T-helper 2 cell (primary cell): ENCODE data around the gene EHF.
A peak's percentile ranks its signal among the peaks of the same experiment; 100 is the strongest.
"Not testable (repeated sequence)": the region's sequence is repeated elsewhere in the genome, so short reads cannot be mapped to it uniquely, and the experiment has no call there.

Experiments used
- DNase-seq, 5 experiments: peaks; one replicate each; pipeline versions ENCODE4 v3.0.0 to v3.0.0-alpha.2; 2012 to 2022
- total RNA-seq, 2 donors: gene quantifications; one replicate each; lab custom pipeline; 2026; lab: John Stamatoyannopoulos, UW

EHF gene
- 0.20 to 0.31 reads per million in 2 donors for total RNA-seq

GRCh38 chr11:34620820-34621792, at the start of gene EHF:
Gene EHF (plus strand): TSS chr11:34621093. CDS start chr11:34642631, 21,538 bp downstream.
- DNase-seq, result no peak

DNA sequence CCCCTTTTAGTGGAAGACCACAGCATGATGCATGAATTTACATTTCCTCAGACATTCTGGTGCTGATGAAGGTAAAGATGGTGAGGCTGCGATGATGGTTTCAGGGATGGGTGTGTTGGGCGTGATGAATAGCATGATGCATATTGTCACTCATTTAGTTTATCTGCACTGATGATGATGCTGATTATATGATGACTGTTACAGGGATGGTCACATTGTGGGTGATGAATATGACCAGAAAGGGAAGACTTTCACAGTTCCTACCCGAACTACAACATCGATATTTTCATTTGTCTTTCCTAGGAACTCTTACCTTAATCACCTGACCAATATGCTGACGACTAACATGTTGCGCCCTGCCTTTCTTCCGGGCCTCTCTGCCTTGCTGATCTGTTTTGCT, 47.4 kb upstream of the EHF start:
- peak in 1 of 5 experiments; percentile 54 for DNase-seq

- no peak for DNase-seq
Observed at GRCh38 chr11:34575261-34575660, 45.6 kb upstream of the EHF start.

DNA sequence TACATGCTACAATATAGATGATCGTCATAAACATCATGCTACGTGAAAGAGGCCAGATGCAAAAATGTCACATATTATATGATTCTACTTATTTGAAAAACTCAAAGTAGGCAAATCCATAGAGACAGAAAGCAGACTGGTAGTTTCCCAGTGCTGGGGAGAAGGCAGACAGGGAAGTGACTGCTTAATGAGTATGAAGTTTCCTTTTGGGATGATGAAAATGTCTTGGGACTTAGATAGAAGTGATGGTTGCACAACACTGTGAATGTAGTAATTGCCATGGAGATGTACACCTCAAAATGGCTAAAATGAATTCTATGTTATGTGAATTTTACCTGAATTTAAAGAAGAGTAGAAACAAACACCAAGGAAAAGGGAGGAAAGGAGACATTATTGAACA, 45.2 kb upstream of the EHF start:
- no peak for DNase-seq

- DNase-seq, result no peak
Observed at GRCh38 chr11:34576331-34576730, 44.6 kb upstream of the EHF start.

- DNase-seq, result no peak
Observed at GRCh38 chr11:34583818-34584217, 37.1 kb upstream of the EHF start.

GRCh38 chr11:34585304-34585734, 35.6 kb upstream of the EHF start:
- DNase-seq, result no peak

GRCh38 chr11:34585735-34586487, 35.0 kb upstream of the EHF start:
- DNase-seq, result peak in 1 of 5 experiments; percentile 34

GRCh38 chr11:34586488-34587281, 34.2 kb upstream of the EHF start:
- DNase-seq, result no peak

DNA sequence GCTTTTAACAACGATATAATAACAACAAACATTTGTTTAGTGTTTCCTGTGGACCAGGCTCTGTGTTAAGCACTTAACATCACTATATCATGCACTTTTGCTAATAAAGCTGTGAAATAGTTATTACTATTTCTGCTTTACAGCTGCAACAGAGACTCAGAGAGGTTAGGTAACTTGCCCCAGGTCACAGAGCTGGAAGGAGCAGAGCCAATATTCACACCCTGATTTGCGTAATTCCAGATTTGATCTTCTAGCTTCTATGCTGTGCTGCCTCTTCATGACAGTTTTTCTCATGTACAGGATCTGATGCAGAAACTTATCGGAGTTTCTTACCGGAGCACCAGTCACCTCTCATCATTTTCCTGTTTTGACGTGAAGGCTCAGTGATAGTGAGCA, 33.6 kb upstream of the EHF start:
- DNase-seq, result no peak

- no peak for DNase-seq
Observed at GRCh38 chr11:34588023-34588422, 32.9 kb upstream of the EHF start.

- no peak for DNase-seq
Observed at GRCh38 chr11:34588701-34589100, 32.2 kb upstream of the EHF start.

DNA sequence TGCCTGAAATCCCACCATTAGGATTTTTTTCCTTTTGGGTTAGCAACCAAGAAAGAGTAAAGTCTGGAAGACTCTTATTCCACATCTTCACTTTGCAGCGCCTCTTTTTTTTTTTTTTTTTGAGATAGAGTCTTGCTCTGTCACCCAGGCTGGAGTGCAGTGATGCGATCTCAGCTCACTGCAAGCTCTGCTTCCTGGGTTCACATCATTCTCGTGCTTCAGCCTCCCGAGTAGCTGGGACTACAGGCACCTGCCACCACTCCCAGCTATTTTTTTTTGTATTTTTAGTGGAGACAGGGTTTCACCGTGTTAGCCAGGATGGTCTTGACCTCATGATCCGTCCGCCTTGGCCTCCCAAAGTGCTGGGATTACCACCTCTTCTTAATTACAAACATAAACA, 31.7 kb upstream of the EHF start:
- not testable (repeated sequence) for DNase-seq

GRCh38 chr11:34593085-34593484, 27.8 kb upstream of the EHF start:
- no peak for DNase-seq

- no peak for DNase-seq
Observed at GRCh38 chr11:34594603-34595002, 26.3 kb upstream of the EHF start.

DNA sequence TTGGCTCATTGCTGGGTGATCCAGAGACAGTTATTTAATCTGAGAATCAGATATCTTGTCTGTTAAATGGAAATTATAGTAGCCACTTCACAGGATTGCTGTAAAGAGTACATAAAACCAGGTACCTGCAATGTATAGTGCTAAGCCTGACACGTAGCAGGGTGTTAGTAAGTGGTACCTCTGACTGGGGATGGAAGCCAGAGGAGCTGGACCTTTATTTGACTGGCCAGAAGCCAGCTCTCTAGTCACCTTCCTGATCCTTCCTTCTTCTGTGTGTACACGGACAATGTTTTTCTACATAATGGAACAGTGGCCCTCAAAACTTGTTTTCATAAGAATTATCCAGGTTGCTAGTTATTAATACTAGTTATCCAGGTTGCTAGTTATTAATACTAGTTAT, 25.5 kb upstream of the EHF start:
- DNase-seq, result no peak

DNA sequence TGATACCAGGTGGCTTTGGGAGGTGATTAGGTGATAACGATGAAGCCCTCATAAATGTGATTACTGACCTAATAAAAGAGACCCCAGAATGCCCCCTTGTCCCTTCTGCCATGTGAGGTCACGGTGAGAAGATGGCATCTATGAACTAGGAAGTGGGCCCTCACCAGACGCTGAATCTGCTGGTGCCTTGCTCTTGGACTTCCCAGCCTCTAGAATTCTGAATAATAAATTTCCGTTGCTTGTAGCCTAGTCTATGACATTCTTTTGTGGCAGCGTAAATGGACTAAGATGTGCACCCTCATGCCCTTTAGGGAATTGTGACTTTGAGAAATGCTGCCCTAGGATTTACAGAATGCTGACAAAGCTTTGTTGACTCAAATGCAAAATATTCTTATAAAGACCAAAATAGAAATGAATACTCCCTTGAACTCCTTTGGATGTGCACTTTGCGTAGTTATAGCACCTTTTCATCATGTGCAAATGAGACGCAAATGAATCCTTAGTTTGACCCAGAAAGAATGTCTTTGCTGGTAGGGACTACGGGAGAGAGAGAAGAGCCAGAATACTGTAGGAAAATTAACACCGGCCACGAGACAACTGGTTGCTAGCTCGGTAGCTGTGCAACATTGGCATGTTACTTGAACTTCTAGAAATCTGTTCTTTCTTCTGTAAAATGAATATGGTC, 24.8 kb upstream of the EHF start:
- no peak for DNase-seq

DNA sequence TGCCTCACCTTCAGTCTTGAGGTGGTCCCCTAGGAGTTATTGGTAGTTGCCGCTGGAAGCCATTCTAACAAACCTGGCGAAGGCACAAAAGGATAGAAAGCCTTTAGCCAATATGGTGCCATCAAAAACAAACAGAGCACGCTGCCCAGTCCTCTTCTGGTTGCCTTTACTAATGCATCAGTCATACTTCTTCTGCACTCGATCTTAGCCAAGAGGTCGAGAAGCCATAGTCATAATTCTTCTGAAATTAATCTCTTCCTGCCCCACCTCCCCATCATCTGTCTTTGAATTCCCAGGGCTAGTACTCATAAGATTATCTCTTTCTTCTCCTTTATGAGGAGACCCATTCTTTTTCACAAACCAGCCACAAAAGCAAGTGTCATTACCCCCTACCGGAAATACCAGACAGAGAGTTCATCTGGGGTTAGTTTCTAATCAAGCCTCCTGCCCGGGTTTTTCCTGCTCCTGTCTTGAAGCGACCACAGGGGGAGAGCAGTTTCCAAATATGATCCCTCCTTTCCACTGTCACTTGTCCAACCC, 21.4 kb upstream of the EHF start:
- no peak for DNase-seq

- DNase-seq, result peak in 1 of 5 experiments; percentile 18
Observed at GRCh38 chr11:34600339-34601084, 20.4 kb upstream of the EHF start.

GRCh38 chr11:34601085-34601444, 19.8 kb upstream of the EHF start:
- DNase-seq, result no peak

DNA sequence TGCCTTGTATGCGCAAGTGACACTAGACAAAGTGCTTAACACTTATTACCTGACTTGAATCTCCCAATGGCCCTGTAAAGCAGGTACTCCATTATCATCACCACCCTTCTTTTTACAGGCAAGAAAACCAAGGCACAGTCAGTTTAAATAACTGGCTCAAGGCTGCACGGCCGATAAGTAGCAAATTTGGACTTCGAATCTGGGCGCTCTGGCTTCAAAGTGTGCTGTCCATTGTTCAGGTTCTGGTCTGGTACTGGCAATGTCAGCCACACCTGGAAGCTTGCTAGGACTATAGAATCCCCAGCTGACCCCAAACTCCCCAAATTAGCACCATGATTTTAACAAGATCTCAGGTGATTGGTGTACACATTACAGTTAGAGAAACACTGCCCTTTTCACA, 19.3 kb upstream of the EHF start:
- DNase-seq, result no peak
